Measurements from ENCODE around the gene RPH3AL. TPM values are rescaled to one million over a fixed set of nuclear protein-coding genes. Genes with fewer than 3 reads are reported as not detected.

Gene RPH3AL
- total and polyA plus RNA-seq, 2 donors from 2014 or later, result 18.1 to 55.9 TPM

DNA sequence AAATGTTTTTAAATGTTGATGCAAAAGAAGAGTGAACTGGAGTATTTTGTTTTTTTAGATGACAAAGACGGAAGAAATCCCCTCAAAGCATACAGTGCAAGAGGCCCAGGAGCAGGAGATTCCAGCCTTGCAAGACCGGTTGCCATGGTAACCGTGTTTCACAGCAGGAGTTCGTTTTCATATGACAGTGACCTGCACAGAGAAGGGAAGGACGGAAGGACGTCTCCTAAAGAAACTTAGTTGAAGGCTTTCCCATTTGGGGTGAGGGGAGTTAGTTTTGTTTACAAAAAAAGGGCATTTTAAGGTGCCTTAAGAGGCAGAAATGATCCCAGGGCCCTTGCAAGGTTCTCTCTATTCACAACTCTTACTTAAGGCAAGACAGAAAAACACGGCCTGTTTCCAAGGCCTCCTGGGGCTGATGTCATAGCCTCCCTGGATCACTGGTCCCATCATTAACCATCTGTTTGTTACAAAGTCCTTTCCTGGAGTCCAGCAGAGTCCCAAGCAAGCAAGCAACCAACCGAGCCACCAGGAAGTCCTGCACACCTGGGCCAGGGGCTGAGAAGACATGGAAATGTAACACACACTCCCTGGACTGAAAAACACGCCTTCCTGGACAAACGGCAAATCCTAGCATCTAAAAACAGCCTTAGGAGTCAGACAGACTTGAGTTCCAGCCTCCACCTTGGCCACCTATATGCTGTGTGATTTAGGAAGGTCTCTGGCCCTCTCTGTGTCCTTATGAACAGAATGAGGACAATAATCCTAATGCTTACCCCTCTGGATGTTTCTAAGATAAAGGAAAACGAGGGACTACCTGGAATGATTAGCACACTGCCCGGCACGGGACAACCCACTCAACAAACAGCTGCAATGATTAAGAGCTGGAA is 30.3 kb upstream of the RPH3AL start:
- Histone ChIP-seq H3K27ac (ENCODE audit: low read depth in 2 of 2, low read length in 2 of 2) (no peak overlapping the region), H3K27me3 (ENCODE audit: control insufficient read depth, insufficient read depth, low read length) (no peaks in the 10 kb centered on the region), H3K4me3 (ENCODE audit: low read length in 3 of 3) (no peak overlapping the region), H3K36me3 (ENCODE audit: control insufficient read depth in 2 of 3, insufficient read depth in 3 of 3, low read length in 3 of 3) (no peaks in the 10 kb centered on the region), H3K9me3 (ENCODE audit: control insufficient read depth in 2 of 3, insufficient read depth in 1 of 3, low read length in 3 of 3) (no peaks in the 10 kb centered on the region), H3K4me1 (ENCODE audit: control insufficient read depth in 2 of 3, insufficient read depth in 2 of 3, low read depth in 1 of 3, low read length in 3 of 3) (peaks cover 4 to 6% (median 5%) of the 10 kb centered on the region in 3 donors), H3K9ac (ENCODE audit: low read length in 3 of 3) (peak overlapping the region in 1 of 3 donors; percentile 17)
- TF ChIP-seq, protein P1, sequence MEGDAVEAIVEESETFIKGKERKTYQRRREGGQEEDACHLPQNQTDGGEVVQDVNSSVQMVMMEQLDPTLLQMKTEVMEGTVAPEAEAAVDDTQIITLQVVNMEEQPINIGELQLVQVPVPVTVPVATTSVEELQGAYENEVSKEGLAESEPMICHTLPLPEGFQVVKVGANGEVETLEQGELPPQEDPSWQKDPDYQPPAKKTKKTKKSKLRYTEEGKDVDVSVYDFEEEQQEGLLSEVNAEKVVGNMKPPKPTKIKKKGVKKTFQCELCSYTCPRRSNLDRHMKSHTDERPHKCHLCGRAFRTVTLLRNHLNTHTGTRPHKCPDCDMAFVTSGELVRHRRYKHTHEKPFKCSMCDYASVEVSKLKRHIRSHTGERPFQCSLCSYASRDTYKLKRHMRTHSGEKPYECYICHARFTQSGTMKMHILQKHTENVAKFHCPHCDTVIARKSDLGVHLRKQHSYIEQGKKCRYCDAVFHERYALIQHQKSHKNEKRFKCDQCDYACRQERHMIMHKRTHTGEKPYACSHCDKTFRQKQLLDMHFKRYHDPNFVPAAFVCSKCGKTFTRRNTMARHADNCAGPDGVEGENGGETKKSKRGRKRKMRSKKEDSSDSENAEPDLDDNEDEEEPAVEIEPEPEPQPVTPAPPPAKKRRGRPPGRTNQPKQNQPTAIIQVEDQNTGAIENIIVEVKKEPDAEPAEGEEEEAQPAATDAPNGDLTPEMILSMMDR (IDR thresholded peaks at IDR 0.05; ENCODE audit: borderline replicate concordance, extremely low read depth, insufficient read depth), result no peak
- peak in 4 of 5 donors; percentile 80 to 97 (median 90) for DNase-seq
- FAIRE-seq, result no peak
- intact Hi-C loops (cut with DNase I), result no loop called here

DNA sequence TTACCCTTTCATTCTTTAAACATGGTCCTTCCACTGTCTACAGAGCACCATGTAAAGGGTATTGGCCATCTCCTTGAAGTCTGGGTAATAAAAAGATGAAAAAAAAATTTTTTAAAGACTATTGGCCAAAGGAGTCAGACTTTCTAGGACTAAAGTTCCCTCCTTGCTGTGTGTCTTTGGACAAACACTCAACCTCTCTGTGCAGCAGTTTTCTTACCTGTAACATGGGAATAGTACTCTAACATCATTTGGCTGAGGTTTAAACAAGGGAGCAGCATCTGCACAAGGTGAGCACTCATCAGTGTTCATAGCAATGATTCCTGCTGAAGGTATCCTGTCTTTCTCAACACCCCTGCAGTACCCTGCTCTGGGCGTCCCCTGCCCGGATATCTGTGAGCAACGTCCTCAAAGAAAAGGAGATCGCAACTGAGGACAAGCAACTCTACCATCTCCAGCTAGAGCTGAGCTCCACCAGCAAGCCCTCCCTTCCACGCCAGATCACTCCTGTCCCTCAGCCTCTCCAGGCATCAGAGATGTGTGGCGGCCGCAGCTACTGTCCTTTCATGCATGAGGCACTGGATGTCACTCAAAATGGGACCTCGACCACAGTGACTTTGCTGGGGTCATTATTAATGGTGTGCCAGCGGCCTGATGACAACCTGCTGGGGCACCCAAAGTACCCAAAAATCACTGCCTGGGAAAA is 29.5 kb upstream of the RPH3AL start:
- H3K4me1 ChIP-seq (ENCODE audit: control insufficient read depth in 2 of 3, insufficient read depth in 2 of 3, low read depth in 1 of 3, low read length in 3 of 3), result peaks cover 4 to 6% (median 5%) of the 10 kb centered on the region in 3 donors
- H3K27me3 ChIP-seq (ENCODE audit: control insufficient read depth, insufficient read depth, low read length), result no peaks in the 10 kb centered on the region
- H3K4me3 ChIP-seq (ENCODE audit: low read length in 3 of 3), result no peak overlapping the region
- no peak for FAIRE-seq
- DNase-seq, result peak in 2 of 5 donors; percentile 48 to 71
- H3K36me3 ChIP-seq (ENCODE audit: control insufficient read depth in 2 of 3, insufficient read depth in 3 of 3, low read length in 3 of 3), result no peaks in the 10 kb centered on the region
- H3K9ac ChIP-seq (ENCODE audit: low read length in 3 of 3), result no peak overlapping the region
- intact Hi-C loops (cut with DNase I), result no loop called here
- H3K27ac ChIP-seq (ENCODE audit: low read depth in 2 of 2, low read length in 2 of 2), result no peak overlapping the region
- TF ChIP-seq, protein P1 (IDR thresholded peaks at IDR 0.05; ENCODE audit: borderline replicate concordance, extremely low read depth, insufficient read depth), result no peak
- H3K9me3 ChIP-seq (ENCODE audit: control insufficient read depth in 2 of 3, insufficient read depth in 1 of 3, low read length in 3 of 3), result no peaks in the 10 kb centered on the region

DNA sequence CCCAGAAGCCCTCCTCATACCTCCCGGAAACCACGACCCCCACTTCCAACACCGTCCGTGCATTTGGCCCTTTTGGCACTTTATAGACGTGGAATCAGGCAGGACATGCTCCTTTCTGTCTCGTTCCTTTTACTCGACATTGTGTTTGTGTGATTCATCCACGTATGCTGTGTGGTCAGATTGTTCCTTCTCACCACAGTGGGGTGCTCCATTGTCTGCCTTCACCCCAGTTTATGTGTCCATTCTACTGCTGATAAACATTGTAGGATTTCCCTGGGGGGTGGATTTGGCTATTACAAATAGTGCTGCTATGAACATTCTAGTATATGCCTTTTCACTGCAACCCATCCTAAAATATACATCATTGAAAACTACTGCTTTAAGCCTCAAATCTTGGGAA is 28.9 kb upstream of the RPH3AL start:
- peaks cover 4 to 6% (median 5%) of the 10 kb centered on the region in 3 donors for H3K4me1 ChIP-seq (ENCODE audit: control insufficient read depth in 2 of 3, insufficient read depth in 2 of 3, low read depth in 1 of 3, low read length in 3 of 3)
- H3K9ac ChIP-seq (ENCODE audit: low read length in 3 of 3), result no peak overlapping the region
- DNase-seq (no peak), FAIRE-seq (no peak)
- H3K27me3 ChIP-seq (ENCODE audit: control insufficient read depth, insufficient read depth, low read length), result no peaks in the 10 kb centered on the region
- intact Hi-C loops (cut with DNase I), result no loop called here
- H3K9me3 ChIP-seq (ENCODE audit: control insufficient read depth in 2 of 3, insufficient read depth in 1 of 3, low read length in 3 of 3), result no peaks in the 10 kb centered on the region
- TF ChIP-seq, protein P1 (IDR thresholded peaks at IDR 0.05; ENCODE audit: borderline replicate concordance, extremely low read depth, insufficient read depth), result no peak
- H3K27ac ChIP-seq (ENCODE audit: low read depth in 2 of 2, low read length in 2 of 2), result no peak overlapping the region
- no peaks in the 10 kb centered on the region for H3K36me3 ChIP-seq (ENCODE audit: control insufficient read depth in 2 of 3, insufficient read depth in 3 of 3, low read length in 3 of 3)
- H3K4me3 ChIP-seq (ENCODE audit: low read length in 3 of 3), result no peak overlapping the region
